GM18505 (cell line): ENCODE measurements around the gene SPSB2.
"Not testable (repeated sequence)": the region's sequence is repeated elsewhere in the genome, so short reads cannot be mapped to it uniquely, and the experiment has no call there.

Source experiments
- ATAC-seq: cut with Tn5 transposase; IDR thresholded peaks from one replicate; pipeline ENCODE4 v1.9.1; 2021; ENCODE audit not compliant: unreplicated experiment
- POLR2A ChIP-seq: IDR thresholded peaks from 4 replicates; pipeline ENCODE4 v1.6.1; 2011; ENCODE audit warnings: borderline replicate concordance; ENCODE audit not compliant: insufficient read depth, insufficient read length; ENCODE audit errors: extremely low read depth

SPSB2 gene

DNA sequence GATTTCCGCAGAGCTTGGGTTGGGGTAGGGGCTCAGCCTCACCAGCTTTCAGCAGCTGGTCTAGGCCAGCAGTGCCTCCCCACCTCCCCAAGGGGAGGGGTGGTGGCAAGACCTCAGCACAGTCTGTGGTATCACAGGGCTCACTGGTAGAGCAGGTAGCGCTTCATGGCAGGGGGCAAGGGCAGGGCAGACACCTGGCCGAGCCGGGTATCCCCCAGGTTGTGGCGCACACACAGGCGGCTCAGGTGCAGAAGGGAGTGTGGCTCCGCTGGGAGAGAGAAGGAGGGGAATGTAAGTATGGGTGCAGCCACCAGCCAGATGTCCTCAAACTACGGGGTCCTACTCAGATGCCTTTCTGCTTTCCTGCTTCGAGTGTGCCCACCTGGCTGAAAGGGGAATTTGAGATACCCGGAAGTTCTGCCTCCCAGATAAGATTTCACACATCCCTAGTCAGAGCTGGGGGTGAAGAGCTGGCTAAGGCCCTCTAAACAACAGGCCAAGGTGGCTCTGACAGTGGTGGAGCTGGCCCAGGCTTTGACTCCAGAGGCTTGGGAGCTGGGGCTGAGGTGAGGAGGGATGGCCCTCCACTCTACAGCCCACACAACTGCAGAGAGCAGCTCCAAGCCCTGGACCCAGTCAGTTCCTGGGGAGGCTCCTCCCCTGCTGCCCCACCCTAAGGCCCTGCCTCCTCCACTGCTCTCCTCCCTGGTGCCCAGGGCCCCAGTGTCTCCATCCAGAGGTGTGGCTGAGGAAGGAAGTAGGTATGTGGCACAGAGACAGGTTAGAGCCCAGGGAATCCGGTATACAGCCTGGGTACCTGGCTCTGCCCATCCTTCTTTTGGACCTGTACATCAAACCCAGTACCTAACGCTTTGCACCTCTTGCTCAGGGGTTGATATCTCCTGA, 1.8 kb downstream of the SPSB2 start:
- ATAC-seq = no peak
- no peak for TF ChIP-seq POLR2A

DNA sequence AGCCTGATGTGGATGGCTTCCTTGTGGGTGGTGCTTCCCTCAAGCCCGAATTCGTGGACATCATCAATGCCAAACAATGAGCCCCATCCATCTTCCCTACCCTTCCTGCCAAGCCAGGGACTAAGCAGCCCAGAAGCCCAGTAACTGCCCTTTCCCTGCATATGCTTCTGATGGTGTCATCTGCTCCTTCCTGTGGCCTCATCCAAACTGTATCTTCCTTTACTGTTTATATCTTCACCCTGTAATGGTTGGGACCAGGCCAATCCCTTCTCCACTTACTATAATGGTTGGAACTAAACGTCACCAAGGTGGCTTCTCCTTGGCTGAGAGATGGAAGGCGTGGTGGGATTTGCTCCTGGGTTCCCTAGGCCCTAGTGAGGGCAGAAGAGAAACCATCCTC, 2.8 kb downstream of the SPSB2 start:
- ATAC-seq = not testable (repeated sequence)

DNA sequence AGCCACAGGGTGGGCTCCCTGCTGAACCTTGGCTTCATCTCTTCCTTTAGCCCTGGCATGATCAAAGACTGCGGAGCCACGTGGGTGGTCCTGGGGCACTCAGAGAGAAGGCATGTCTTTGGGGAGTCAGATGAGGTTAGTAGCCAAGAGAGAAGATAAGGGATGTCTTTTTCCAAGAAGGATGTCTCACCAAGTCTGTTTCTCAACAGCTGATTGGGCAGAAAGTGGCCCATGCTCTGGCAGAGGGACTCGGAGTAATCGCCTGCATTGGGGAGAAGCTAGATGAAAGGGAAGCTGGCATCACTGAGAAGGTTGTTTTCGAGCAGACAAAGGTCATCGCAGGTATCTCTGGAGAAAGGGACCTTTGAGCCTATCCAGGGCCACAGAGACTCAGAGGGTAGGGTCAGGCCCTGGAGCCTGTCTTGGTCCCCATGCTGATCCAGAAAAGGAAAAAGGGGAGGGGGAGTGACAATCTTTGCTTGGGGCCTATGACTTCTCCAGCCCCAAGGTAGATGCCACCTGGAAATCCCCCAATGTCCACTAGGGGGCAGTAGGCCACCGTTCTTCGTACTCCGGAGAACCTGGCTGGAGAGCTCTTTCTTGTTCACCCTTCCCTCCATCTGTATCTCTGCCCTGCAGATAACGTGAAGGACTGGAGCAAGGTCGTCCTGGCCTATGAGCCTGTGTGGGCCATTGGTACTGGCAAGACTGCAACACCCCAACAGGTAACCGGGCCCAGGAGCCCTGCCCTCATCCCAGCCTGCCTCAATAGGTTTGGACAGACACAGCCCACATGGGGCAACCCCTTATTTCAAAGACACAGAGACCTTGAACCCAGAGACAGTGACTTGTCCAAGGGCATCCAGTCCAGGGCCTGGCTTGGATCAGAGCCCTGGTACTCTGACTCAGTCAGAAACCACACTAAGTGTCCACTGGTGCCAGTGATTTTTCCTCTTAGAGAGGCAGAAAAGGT, 3.8 kb downstream of the SPSB2 start:
- no peak for TF ChIP-seq POLR2A
- ATAC-seq = no peak

DNA sequence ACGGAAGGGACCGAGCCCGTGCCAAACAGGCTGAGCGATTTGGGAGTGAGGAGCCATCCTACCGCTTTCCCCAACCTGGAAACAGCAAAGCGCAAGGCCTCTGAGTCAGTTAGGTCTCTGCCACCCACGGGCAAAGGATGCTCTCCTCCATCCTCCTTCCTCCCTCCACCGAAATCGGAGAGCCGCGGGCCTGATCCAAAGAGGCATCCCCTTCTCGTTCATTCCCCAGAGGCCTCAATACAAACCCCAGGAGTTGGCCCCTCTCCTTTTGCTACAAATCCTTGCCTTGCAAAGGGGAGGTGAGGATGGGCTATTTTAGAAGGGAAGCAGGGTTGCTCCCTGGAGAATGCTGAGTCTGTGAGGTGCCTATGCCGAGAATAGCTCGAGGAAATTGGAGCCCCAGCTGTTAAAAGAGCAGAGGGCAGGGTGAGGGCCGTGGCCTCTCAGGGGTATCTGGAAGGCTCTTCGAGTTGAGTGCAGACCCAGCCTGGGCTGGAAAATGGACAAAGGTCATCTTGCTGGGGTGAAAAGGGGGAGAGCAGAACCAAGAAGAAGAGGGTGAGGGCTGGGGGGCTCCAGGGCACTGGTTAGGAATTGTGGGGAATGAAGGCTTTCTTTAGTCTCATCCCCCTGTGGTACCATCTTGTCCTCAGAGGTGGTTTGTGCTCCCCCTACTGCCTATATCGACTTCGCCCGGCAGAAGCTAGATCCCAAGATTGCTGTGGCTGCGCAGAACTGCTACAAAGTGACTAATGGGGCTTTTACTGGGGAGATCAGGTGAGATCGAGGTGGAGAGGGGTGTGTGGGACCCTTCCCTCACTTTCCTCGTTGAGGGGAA, 4.7 kb downstream of the SPSB2 start:
- TF ChIP-seq POLR2A = no peak
- ATAC-seq = no peak

DNA sequence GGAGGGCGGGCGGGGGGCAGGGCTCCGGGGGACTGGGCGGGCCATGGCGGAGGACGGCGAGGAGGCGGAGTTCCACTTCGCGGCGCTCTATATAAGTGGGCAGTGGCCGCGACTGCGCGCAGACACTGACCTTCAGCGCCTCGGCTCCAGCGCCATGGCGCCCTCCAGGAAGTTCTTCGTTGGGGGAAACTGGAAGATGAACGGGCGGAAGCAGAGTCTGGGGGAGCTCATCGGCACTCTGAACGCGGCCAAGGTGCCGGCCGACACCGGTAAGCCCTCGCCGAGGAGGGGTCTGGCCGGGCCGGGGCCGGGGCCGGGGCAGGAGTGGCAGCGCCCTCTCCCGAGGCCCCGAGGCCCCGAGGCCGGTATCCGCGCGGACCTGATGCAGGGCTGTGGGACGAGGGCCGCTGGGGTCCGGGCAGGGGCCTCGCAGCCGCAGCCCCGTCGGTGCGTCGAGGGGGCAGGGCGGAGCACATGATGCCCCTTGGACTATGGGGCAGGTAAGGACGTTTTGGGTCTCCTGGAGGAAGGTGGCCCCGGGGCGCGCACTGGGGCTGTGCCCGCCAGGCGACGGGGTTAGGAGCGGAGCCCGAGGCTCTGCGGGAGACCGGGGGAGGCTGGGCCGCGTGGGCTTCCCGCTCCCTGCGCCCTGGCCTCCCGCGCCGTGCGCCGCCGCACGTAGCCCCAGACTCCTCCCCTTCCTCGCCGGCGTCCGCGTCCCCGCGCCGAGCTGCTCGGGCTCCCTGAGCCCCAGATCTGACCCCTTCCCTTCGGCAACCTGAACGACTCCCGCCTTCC, 5.5 kb downstream of the SPSB2 start, which contains the start of gene TPI1:
TPI1 (plus strand) TSS at position 119 of the 798 bp plus-strand sequence; CDS start at position 155, 36 bp downstream.
- TF ChIP-seq POLR2A = peak; percentile 98
- ATAC-seq = peak; percentile 55

DNA sequence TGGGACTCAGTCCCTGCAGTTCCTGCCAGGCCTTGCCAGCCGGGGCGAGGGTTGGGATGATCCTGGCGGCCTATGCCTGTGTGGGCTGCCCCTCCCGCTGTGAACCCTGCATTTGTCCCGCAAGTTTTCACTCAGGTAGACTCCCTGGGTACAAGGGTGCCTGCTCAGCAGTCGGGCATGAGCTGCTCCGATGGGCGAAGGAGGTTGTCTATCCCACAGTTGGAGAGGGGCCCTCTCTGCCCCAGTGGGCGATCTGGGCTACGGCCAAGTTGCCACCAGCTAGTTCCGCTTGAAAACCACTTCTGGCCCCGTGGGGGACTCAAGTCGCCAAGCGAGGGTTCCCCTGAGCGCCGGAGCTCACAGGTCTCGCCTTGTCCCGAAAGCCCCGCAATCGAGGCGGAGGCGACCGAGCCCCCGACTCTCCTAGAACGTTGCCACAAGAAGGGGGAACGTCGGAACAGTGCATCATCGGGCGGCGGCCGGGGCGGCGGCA, 6.1 kb downstream of the SPSB2 start:
- peak; percentile 3 for ATAC-seq

DNA sequence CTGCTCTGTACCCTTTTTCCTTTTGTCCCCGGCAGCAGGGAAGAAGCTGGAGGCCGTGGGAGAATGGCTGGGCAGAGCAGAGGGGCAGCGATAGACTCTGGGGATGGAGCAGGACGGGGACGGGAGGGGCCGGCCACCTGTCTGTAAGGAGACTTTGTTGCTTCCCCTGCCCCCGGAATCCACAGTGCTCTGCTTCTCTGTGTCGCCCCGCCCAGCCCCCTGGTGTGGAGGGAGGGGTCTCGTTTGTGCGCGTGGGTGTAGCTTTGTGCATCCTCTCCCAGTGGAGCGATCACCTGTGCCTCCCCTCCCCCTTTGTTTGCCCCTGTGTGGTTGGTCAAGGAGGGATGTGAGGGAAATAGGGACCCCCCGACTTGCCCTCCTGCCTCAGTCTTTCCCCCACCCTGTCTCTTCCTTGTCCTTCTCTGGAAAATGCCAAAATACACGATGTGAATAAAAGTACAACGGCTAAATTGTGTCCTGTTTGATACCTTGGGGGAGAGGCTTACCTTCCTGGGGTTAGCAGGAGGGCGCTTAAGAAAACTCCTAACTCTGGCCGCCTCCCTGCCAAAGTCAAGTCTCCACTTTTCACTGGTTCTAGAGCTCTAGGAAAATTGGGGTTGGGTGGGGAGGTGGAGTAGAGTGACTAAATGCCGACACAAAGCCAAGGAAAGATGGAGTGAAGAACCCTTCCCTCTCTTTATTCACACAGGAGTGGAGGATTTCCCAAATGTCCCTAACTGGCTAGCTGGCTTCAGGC, 6.8 kb downstream of the SPSB2 start:
- TF ChIP-seq POLR2A = no peak
- no peak for ATAC-seq

More for the DNA sequence above, 6.1 kb downstream of the SPSB2 start:
- no peak for TF ChIP-seq POLR2A

DNA sequence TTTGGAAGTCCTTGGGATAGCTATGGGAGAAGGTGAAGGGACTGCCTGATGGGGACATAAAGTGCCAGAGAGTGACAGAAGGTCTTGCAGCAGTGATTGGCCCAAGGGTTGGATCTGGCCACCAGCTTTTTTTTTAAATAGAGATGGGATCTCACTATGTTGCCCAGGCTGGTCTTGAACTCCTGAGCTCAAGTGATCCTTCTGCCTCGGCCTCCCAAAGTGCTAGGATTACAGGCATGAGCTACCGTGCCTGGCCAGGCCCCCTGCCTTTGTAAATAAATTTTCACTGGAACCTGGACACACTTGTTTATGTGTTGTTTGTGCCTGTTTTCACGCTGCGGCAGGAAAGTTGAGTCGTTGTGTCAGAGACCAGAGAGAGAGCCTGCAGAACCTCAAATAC, 7.8 kb downstream of the SPSB2 start:
- ATAC-seq = not testable (repeated sequence)

DNA sequence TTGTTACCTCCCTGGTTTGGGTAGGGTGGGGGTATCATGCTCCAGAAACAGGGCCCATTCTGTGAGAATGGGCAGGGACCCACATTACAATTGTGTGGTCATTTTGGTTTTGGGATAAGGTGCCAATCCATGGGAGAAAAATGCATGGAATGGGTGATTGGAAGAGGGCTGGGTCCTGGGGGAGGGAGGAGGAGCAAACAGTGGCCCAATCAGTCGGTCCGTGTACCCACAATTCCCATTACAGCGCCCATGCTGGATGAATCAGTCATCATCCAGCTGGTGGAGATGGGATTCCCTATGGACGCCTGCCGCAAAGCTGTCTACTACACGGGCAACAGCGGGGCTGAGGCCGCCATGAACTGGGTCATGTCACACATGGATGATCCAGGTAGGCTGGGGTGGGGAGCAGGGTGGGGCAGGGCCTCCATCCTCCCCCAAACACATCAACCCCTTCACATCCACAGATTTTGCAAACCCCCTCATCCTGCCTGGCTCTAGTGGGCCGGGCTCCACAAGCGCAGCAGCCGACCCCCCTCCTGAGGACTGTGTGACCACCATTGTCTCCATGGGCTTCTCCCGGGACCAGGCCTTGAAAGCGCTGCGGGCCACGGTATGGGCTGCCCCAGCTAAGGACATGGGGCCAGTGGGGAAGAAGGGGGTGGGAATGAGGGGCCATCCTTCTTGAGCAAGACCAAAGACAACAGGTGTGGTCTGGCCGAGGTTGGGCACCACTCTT, 9.3 kb downstream of the SPSB2 start:
- ATAC-seq = no peak
- no peak for TF ChIP-seq POLR2A

DNA sequence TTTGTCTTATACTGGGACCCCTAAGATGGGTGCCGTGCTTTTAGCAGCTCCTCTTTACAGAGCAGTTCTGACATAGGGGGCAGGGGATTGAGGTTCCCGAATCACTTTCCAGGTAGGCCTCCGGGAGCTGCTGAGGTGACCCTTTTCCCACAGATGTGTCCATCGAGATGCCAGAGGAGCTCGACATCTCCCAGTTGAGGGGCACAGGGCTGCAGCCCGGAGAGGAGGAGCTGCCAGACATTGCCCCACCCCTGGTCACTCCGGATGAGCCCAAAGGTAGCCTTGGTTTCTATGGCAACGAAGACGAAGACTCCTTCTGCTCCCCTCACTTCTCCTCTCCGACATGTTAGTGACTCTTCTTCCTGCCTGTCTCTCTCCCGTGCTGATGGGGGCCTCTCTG, 10.1 kb downstream of the SPSB2 start:
- ATAC-seq = no peak
- no peak for TF ChIP-seq POLR2A

DNA sequence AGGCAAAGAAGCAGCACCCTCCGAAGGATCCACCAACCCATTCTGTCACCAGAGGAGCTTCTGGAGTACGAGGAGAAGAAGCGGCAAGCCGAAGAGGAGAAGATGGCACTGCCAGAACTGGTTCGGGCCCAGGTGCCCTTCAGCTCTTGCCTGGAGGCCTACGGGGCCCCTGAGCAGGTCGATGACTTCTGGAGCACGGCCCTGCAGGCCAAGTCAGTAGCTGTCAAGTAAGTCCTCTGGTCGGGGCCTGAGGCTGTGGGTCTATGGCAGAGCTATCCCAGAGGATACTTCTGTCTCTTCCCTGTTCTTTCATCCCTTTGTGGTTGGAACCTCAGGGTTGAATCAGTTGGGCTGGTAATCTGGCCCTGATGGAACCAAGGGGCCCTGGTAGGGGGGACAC, 11.7 kb downstream of the SPSB2 start:
- no peak for ATAC-seq
- no peak for TF ChIP-seq POLR2A
